DMS 273 treated with DMSO at 0.1 percent for 48 hours (cell line): ENCODE measurements around the gene SPATA6.
"Not testable (repeated sequence)": the region's sequence is repeated elsewhere in the genome, so short reads cannot be mapped to it uniquely, and the experiment has no call there.

Experiments used
- DNase-seq: peaks from one replicate; lab custom pipeline; 2025; lab: John Stamatoyannopoulos, UW

The SPATA6 gene

GRCh38 chr1:48462716-48463302, 9.2 kb downstream of the SPATA6 start:
- no peak for DNase-seq

GRCh38 chr1:48450505-48450904, 21.5 kb downstream of the SPATA6 start:
- DNase-seq = no peak

- DNase-seq = no peak
These were observed 23.1 kb downstream of the SPATA6 start for GRCh38 chr1:48448932-48449331.

- not testable (repeated sequence) for DNase-seq
These were observed 27.8 kb downstream of the SPATA6 start for GRCh38 chr1:48444186-48444585.

GRCh38 chr1:48442864-48443619, 29.0 kb downstream of the SPATA6 start:
- DNase-seq = no peak

DNA sequence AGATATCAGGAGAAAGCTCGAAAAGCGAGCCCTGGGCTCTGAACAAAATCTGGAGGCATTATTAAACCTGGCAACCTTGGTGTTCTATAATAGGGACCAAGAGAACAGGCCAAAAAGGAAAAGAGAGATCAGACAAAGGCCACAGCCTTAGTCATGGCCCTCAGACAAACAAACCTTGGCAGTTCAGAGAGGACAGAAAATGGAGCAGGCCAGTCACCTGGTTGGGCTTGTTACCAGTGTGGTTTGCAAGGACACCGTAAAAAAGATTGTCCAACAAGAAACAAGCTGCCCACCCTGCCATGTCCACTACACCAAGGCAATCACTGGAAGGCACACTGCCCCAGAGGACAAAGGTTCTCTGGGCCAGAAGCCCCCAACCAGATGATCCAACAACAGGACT, 31.2 kb downstream of the SPATA6 start:
- DNase-seq = not testable (repeated sequence)

GRCh38 chr1:48439380-48439779, 32.6 kb downstream of the SPATA6 start:
- no peak for DNase-seq

GRCh38 chr1:48437379-48437778, 34.6 kb downstream of the SPATA6 start:
- not testable (repeated sequence) for DNase-seq

DNA sequence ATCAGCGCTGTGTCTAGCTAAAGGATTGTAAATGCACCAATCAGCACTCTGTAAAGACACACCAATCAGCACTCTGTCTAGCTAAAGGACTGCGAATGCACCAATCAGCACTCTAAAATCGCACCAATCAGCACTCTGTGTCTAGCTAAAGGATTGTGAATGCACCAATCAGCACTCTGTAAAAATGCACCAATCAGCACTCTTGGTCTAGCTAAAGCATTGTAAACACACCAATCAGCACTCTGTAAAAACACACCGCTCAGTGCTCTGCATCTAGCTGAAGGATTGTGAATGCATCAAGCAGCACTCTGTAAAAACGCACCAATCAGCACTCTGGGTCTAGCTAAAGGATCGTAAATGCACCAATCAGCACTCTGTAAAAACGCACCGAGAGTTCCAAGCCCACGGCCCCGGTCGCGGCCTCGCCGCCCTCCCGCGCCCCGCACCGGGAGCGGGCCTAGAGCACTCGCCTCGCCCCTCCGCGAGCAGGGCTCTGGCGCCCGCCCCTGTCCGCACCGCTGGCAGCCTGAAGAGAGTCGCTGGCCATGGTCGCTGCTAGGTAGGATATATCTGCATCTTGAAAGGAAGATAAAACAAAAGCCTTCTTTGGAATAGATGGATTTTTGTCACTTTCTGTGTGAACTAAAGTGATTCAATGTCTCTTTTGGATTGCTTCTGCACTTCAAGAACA, 36.5 kb downstream of the SPATA6 start:
- DNase-seq = not testable (repeated sequence)

GRCh38 chr1:48430832-48431231, 41.2 kb downstream of the SPATA6 start:
- no peak for DNase-seq

DNA sequence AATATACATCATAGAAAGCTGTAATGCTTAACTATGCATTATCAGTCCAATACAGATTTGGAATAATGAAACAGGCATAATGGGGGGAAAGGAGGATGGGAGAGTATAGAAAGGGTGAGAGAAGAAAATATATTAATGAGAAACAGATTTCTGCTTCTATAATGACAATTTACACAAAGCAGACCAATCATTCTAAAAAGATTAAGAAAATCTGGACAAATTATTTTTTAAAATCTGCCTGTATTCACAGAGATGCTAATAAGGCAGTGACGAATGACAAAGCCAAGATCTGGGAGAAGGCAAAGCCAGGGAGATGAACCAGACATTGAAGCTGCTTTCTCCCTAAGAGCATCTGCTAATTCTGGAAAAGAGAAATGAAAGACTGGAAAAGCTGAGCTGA, 50.0 kb downstream of the SPATA6 start:
- DNase-seq = no peak

- DNase-seq = no peak
These were observed 53.3 kb downstream of the SPATA6 start for GRCh38 chr1:48418742-48419141.

DNA sequence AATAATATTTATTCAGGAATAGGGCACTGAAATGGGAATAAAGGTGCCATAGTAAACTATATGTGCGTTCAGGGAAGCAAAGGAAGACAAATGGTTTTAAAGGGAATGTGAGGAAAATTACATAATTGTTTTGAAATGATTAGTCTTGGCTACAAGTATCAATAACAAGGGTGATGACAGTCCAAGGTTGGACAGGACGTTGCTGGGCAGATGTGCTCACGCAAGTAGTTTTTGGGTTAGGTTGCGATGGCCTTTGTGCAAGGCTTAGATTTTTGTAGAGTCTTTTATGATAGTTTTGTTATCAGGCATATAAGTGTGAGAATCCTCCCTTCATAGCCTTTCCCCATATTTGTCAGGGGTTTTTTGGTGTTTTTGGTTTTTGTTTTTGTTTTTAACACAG, 57.0 kb downstream of the SPATA6 start:
- DNase-seq = no peak

- DNase-seq = no peak
These were observed 57.7 kb downstream of the SPATA6 start for GRCh38 chr1:48414264-48414663.

DNA sequence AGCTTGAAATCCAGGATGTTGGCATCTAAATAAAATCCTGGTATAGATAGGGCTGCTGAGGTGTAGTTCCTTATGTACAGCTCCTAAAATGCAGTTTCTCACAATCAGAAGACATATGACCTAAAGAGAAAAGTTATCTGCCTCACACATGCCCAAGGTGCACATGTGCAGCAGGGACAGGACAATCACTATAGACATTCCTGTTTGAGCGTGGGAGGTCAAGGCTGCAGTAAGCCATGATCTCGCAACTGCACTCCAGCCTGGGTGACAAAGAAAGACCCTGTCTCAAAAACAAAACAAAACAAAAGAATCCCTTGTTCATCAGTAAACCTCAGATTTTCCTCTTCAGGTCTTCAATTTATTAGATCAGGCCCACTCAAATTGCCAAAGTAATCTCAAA, 66.1 kb downstream of the SPATA6 start:
- DNase-seq = no peak

- DNase-seq = no peak
These were observed 66.6 kb downstream of the SPATA6 start for GRCh38 chr1:48405400-48405799.

DNA sequence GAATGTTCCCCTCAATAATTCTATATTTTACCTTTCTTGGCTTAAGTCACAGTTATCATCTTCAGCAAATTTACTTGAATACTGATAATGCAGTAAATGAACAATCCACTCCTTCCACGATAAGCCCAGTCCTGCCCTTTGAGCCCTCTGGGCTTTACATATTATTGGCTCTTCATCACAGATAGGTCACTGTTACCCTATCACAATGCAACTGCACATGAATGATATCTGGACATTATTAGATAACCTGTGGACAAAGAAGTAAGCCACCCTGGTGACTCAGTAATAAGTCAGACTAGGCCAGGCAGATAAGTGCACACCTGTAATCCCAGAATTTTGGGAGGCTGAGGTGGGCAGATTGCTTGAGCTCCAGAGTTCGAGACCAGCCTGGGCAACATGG, 69.4 kb downstream of the SPATA6 start:
- DNase-seq = no peak

DNA sequence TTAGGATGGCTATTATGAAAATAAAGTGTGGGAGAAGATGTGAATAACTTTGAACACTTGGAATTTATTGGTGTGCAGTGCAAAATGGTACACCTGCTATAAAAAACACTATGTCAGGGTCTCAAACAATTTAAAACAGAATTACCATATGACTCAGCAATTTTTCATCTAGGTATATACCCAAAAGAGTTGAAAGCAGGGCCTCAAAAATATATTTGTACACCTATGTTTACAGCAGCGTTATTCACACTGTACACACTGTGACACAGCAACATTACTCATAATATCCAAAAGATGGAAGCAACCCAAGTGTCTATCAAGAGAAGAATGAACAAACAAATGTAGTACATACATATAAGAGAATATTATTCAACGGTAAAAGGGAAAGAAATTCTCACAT, 75.8 kb downstream of the SPATA6 start:
- no peak for DNase-seq

DNA sequence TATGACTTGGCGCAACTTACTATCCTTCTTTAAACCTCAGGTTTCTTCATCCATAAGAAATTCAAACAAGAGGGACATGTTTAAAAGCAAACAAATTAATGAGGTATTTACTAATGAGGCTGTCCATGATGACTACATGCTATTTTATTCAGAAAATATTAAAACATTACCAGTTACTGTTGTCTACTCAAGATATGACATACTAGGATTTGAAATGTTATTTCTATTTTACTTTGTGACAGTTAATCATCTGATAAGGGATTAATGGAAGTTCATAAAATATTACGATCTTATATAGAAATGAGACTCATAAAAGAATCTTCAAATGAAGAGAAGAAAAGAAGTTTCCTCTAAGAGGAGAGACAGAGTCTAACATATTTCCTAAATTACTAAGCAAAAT, 80.1 kb downstream of the SPATA6 start:
- no peak for DNase-seq

DNA sequence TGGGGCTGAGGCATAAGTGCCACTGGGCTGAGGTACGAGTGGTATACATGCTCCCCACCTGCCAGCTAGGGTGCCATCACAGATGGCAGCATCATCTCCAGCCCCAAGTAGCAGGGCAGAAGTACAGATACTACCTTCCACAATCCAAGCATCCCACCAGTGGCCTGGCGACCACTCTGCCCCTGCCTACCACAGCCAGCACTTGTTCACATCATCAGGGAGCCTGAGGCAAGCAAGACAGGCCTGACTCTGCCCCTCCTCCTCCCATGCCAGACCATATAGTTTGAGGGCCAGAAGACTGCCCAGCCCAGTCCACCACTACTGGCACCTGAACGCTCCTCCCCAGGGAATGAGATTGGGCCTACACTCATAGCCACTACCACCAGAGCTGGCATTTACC, 84.6 kb downstream of the SPATA6 start:
- no peak for DNase-seq

- DNase-seq = no peak
These were observed 97.2 kb downstream of the SPATA6 start for GRCh38 chr1:48374785-48375184.

DNA sequence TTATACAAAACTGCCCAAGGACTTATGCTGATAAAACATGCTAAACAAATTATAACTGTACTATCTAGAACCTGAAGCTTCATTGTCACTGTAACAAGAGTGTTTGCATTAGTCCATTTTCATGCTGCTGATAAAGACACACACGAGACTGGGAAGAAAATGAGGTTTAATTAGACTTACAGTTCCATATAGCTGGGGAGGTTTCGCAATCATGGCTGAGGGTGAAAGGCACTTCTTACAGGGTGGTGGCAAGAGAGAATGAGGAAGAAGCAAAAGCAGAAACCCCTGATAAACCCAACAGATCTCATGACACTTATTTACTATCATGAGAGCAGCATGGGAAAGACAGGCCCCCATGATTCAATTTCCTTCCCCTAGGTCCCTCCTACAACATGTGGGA, 100.4 kb downstream of the SPATA6 start:
- no peak for DNase-seq

GRCh38 chr1:48362901-48363300, 109.1 kb downstream of the SPATA6 start:
- DNase-seq = no peak
